CD4-positive, alpha-beta memory T cell (primary cell): ENCODE measurements around the gene YES1. TPM values are rescaled to one million over a fixed set of nuclear protein-coding genes. Genes with fewer than 3 reads are reported as not detected.
A peak's percentile ranks its signal among the peaks of the same experiment; 100 is the strongest.
"Not testable (repeated sequence)": the region's sequence is repeated elsewhere in the genome, so short reads cannot be mapped to it uniquely, and the experiment has no call there.

Source experiments
- CTCF ChIA-PET: fragments of 350-600 bp; sonication (Branson Sonifier 250); formaldehyde crosslinking; loops from one replicate; lab custom pipeline; 2021; ENCODE audit warnings: inconsistent platforms; ENCODE audit not compliant: partially characterized antibody; lab: Charles Lee
- POLR2A ChIA-PET: fragments of 350-600 bp; sonication (Branson Sonifier 250); formaldehyde crosslinking; loops from one replicate; lab custom pipeline; 2021; ENCODE audit not compliant: partially characterized antibody; lab: Charles Lee
- DNase-seq, 5 donors: peaks; one replicate each; pipeline versions ENCODE4 v3.0.0 to v3.0.0-alpha.2; 2020 to 2022; ENCODE audit warnings: mixed read lengths in 1 of 5
- H3K27ac ChIP-seq: one replicate; pipeline ENCODE4 v1.7.0; 2013; ENCODE audit warnings: low read depth, low read length
- H3K27me3 ChIP-seq: 2 replicates; pipeline ENCODE4 v1.7.0; 2013; ENCODE audit warnings: mild to moderate bottlenecking, low read length, moderate library complexity; ENCODE audit not compliant: insufficient read depth
- H3K36me3 ChIP-seq: 2 replicates; pipeline ENCODE4 v1.7.0; 2013; ENCODE audit warnings: mild to moderate bottlenecking, low read length, moderate library complexity; ENCODE audit not compliant: insufficient read depth
- H3K4me1 ChIP-seq: 2 replicates; pipeline ENCODE4 v1.7.0; 2013; ENCODE audit warnings: mild to moderate bottlenecking, low read length, moderate library complexity; ENCODE audit not compliant: insufficient read depth
- H3K4me3 ChIP-seq, 2 donors: one replicate each; pipeline ENCODE4 v1.7.0; 2013; ENCODE audit warnings: low read length in 2 of 2, mild to moderate bottlenecking in 1 of 2
- H3K9me3 ChIP-seq, 2 donors: one replicate each; pipeline ENCODE4 v1.7.0; 2013; ENCODE audit warnings: low read length in 2 of 2, control low read depth in 1 of 2; ENCODE audit not compliant: control insufficient read depth in 1 of 2
- H3K27ac Mint-ChIP-seq, 7 donors: one replicate each; pipeline ENCODE4 v1.8.0; 2020 to 2021; ENCODE audit warnings: mixed read lengths in 7 of 7, mild to moderate bottlenecking in 6 of 7, inconsistent platforms in 3 of 7, moderate library complexity in 3 of 7
- H3K27me3 Mint-ChIP-seq, 2 donors: one replicate each; pipeline ENCODE4 v1.8.0; 2020 to 2021; ENCODE audit warnings: mixed read lengths in 2 of 2
- H3K36me3 Mint-ChIP-seq, 2 donors: one replicate each; pipeline ENCODE4 v1.8.0; 2020 to 2021; ENCODE audit warnings: mixed read lengths in 2 of 2, inconsistent platforms in 1 of 2, mild to moderate bottlenecking in 1 of 2
- H3K4me1 Mint-ChIP-seq, 4 donors: one replicate each; pipeline ENCODE4 v1.8.0; 2020 to 2021; ENCODE audit warnings: mixed read lengths in 4 of 4, mild to moderate bottlenecking in 1 of 4
- H3K4me3 Mint-ChIP-seq, 8 donors: one replicate each; pipeline ENCODE4 v1.8.0; 2020 to 2021; ENCODE audit warnings: mixed read lengths in 8 of 8, mild to moderate bottlenecking in 7 of 8, moderate library complexity in 6 of 8, inconsistent platforms in 3 of 8
- H3K9me3 Mint-ChIP-seq, 8 donors: one replicate each; pipeline ENCODE4 v1.8.0; 2020 to 2021; ENCODE audit warnings: mixed read lengths in 8 of 8, mild to moderate bottlenecking in 5 of 8, inconsistent platforms in 3 of 8, moderate library complexity in 1 of 8
- intact Hi-C: fragments of 100-400 bp; cut with micrococcal nuclease; formaldehyde crosslinking; loops from one replicate; pipeline ENCODE4 v1.15.1; 2023
- polyA plus RNA-seq, 2 donors: library from polyadenylated mRNA; unstranded; fragments of 300-500 nt; fragmentation: Illumina TruSeq; gene quantifications; one replicate each; pipeline ENCODE4 v1.2.3, GENCODE V29; 2021
- total RNA-seq, 2 experiments: library from RNA; stranded (reverse); gene quantifications; one replicate each; pipeline ENCODE4 v1.2.3, GENCODE V29; 2021

The YES1 gene
- total and polyA plus RNA-seq, 4 experiments from 2014 or later: 1.9 to 7.9 (median 3.4) TPM

- intact Hi-C loops: no loop called here
- Mint-ChIP-seq H3K27me3 (no peaks in the 10 kb centered on the region), H3K4me3 (no peak overlapping the region), H3K36me3 (peaks cover 22 to 24% of the 10 kb centered on the region in 2 donors), H3K27ac (no peak overlapping the region), H3K9me3 (no peaks in the 10 kb centered on the region), H3K4me1 (no peaks in the 10 kb centered on the region)
- H3K36me3 ChIP-seq: peaks cover 8% of the 10 kb centered on the region
- POLR2A ChIA-PET: no interaction called here
- H3K27ac ChIP-seq: no peak overlapping the region
- CTCF ChIA-PET: interaction anchor here (1.0 to 1.3 kb wide), 2 partner anchors 99 to 108 kb away, joined by 3 read pairs; no protein-coding TSS in a partner anchor
- H3K4me1 ChIP-seq: no peaks in the 10 kb centered on the region
- no peaks in the 10 kb centered on the region for H3K9me3 ChIP-seq
- H3K27me3 ChIP-seq: no peaks in the 10 kb centered on the region
- DNase-seq: no peak
- H3K4me3 ChIP-seq: no peak overlapping the region
These were observed 80.9 kb downstream of the YES1 start for GRCh38 chr18:731185-731584.

- peaks cover 19 to 20% of the 10 kb centered on the region in 2 donors for H3K36me3 Mint-ChIP-seq
These were observed 81.3 kb downstream of the YES1 start for GRCh38 chr18:730692-731091.

GRCh38 chr18:730120-730519 is 81.9 kb downstream of the YES1 start:
- DNase-seq, H3K4me1 Mint-ChIP-seq, H3K9me3 Mint-ChIP-seq, H3K36me3 ChIP-seq, POLR2A ChIA-PET, H3K27ac ChIP-seq, H3K27me3 Mint-ChIP-seq, H3K27me3 ChIP-seq, H3K27ac Mint-ChIP-seq, H3K4me1 ChIP-seq, H3K4me3 Mint-ChIP-seq, intact Hi-C loops, H3K4me3 ChIP-seq, H3K9me3 ChIP-seq: not testable (repeated sequence)
- CTCF ChIA-PET: interaction anchor here (0.9 to 1.0 kb wide), 2 partner anchors 101 to 109 kb away, joined by 3 to 4 read pairs; no protein-coding TSS in a partner anchor
- peaks cover 14 to 15% of the 10 kb centered on the region in 2 donors for H3K36me3 Mint-ChIP-seq

More at GRCh38 chr18:730692-731091, 81.3 kb downstream of the YES1 start:
- H3K9me3 ChIP-seq: no peaks in the 10 kb centered on the region
- no peak overlapping the region for H3K27ac ChIP-seq
- Mint-ChIP-seq H3K4me1 (no peaks in the 10 kb centered on the region), H3K9me3 (no peaks in the 10 kb centered on the region), H3K4me3 (no peak overlapping the region), H3K27ac (peak overlapping the region in 1 of 7 donors; percentile 53), H3K27me3 (no peaks in the 10 kb centered on the region)
- peaks cover 6% of the 10 kb centered on the region for H3K36me3 ChIP-seq
- H3K27me3 ChIP-seq: no peaks in the 10 kb centered on the region
- ChIA-PET CTCF (interaction anchor here (0.9 to 1.3 kb wide), 3 partner anchors 100 to 109 kb away, joined by 3 to 4 read pairs (median 3); no protein-coding TSS in a partner anchor), POLR2A (no interaction called here)
- H3K4me3 ChIP-seq: no peak overlapping the region
- intact Hi-C loops: no loop called here
- DNase-seq: no peak
- H3K4me1 ChIP-seq: no peaks in the 10 kb centered on the region

GRCh38 chr18:725646-726045 is 86.4 kb downstream of the YES1 start:
- no peak overlapping the region for H3K4me3 ChIP-seq
- intact Hi-C loops: no loop called here
- ChIA-PET CTCF (interaction anchor here (0.6 to 1.4 kb wide), 3 partner anchors 105 to 114 kb away, joined by 3 to 4 read pairs (median 3); no protein-coding TSS in a partner anchor), POLR2A (no interaction called here)
- H3K27ac Mint-ChIP-seq: peak overlapping the region in 1 of 7 donors; percentile 55
- no peaks in the 10 kb centered on the region for H3K27me3 Mint-ChIP-seq
- H3K36me3 ChIP-seq: no peaks in the 10 kb centered on the region
- H3K36me3 Mint-ChIP-seq: peaks cover 4 to 8% of the 10 kb centered on the region in 2 donors
- H3K4me1 Mint-ChIP-seq: peaks cover 0 to 3% (median under 1%) of the 10 kb centered on the region in 4 donors
- H3K9me3 ChIP-seq: no peaks in the 10 kb centered on the region
- H3K27me3 ChIP-seq: no peaks in the 10 kb centered on the region
- DNase-seq: no peak
- H3K4me3 Mint-ChIP-seq: no peak overlapping the region
- no peak overlapping the region for H3K27ac ChIP-seq
- H3K9me3 Mint-ChIP-seq: no peaks in the 10 kb centered on the region
- H3K4me1 ChIP-seq: no peaks in the 10 kb centered on the region

GRCh38 chr18:723541-724080 is 88.4 kb downstream of the YES1 start:
- H3K9me3 Mint-ChIP-seq: no peaks in the 10 kb centered on the region
- H3K4me3 ChIP-seq: no peak overlapping the region

GRCh38 chr18:717003-717402 is 95.0 kb downstream of the YES1 start:
- Mint-ChIP-seq H3K36me3 (peaks cover under 1 to 2% of the 10 kb centered on the region in 2 donors), H3K4me3 (no peak overlapping the region), H3K9me3 (peaks cover 0 to 7% (median 2%) of the 10 kb centered on the region in 8 donors), H3K27me3 (no peaks in the 10 kb centered on the region), H3K27ac (peak overlapping the region in 1 of 7 donors; percentile 32), H3K4me1 (peaks cover 0 to 5% (median under 1%) of the 10 kb centered on the region in 4 donors)
- no peak overlapping the region for H3K27ac ChIP-seq
- no peaks in the 10 kb centered on the region for H3K4me1 ChIP-seq
- no peaks in the 10 kb centered on the region for H3K27me3 ChIP-seq
- no peak for DNase-seq
- ChIA-PET CTCF (interaction anchor here (1.8 kb wide), 1 partner anchor 114 kb away, joined by 5 read pairs; no protein-coding TSS in a partner anchor), POLR2A (no interaction called here)
- no peak overlapping the region for H3K4me3 ChIP-seq
- intact Hi-C loops: loop anchor here (5.0 to 10.0 kb wide), 2 partner anchors 62 to 450 kb away; partner anchors contain the start of genes THOC1 and TYMS
- no peaks in the 10 kb centered on the region for H3K36me3 ChIP-seq
- no peaks in the 10 kb centered on the region for H3K9me3 ChIP-seq

More at GRCh38 chr18:723541-724080, 88.4 kb downstream of the YES1 start:
- no peaks in the 10 kb centered on the region for H3K4me1 ChIP-seq
- H3K4me1 Mint-ChIP-seq: peaks cover 0 to 3% (median under 1%) of the 10 kb centered on the region in 4 donors
- no peaks in the 10 kb centered on the region for H3K27me3 ChIP-seq
- CTCF ChIA-PET: interaction anchor here (1.4 kb wide), 1 partner anchor 115 kb away, joined by 3 read pairs; no protein-coding TSS in a partner anchor
- no peaks in the 10 kb centered on the region for H3K27me3 Mint-ChIP-seq
- DNase-seq: no peak
- H3K36me3 ChIP-seq: no peaks in the 10 kb centered on the region
- no peak overlapping the region for H3K27ac ChIP-seq
- H3K36me3 Mint-ChIP-seq: peaks cover 0 to 7% of the 10 kb centered on the region in 2 donors
- no peaks in the 10 kb centered on the region for H3K9me3 ChIP-seq
- intact Hi-C loops: no loop called here
- peak overlapping the region in 3 of 7 donors; percentile 2 to 53 (median 8) for H3K27ac Mint-ChIP-seq
- no peak overlapping the region for H3K4me3 Mint-ChIP-seq
- POLR2A ChIA-PET: no interaction called here

- H3K36me3 Mint-ChIP-seq: peaks cover 0 to 8% of the 10 kb centered on the region in 2 donors
- H3K27me3 Mint-ChIP-seq: no peaks in the 10 kb centered on the region
- H3K4me3 ChIP-seq: no peak overlapping the region
- H3K9me3 Mint-ChIP-seq: peaks cover 0 to 7% (median 2%) of the 10 kb centered on the region in 8 donors
- no peaks in the 10 kb centered on the region for H3K27me3 ChIP-seq
- peaks cover 8 to 14% (median 11%) of the 10 kb centered on the region in 4 donors for H3K4me1 Mint-ChIP-seq
- no peaks in the 10 kb centered on the region for H3K9me3 ChIP-seq
- ChIA-PET CTCF (interaction anchor here (0.8 to 1.2 kb wide), 3 partner anchors 25 to 127 kb away, joined by 3 to 4 read pairs (median 3); no protein-coding TSS in a partner anchor), POLR2A (no interaction called here)
- H3K36me3 ChIP-seq: no peaks in the 10 kb centered on the region
- no peak overlapping the region for H3K4me3 Mint-ChIP-seq
- intact Hi-C loops: loop anchor here (5.0 to 10.0 kb wide), 2 partner anchors 61 to 448 kb away; partner anchors contain the start of genes THOC1 and TYMS
- DNase-seq: no peak
- peak overlapping the region in 2 of 7 donors; percentile 2 to 38 for H3K27ac Mint-ChIP-seq
- peaks cover 9% of the 10 kb centered on the region for H3K4me1 ChIP-seq
- H3K27ac ChIP-seq: no peak overlapping the region
These were observed 96.4 kb downstream of the YES1 start for GRCh38 chr18:715626-716025.
